GM13977 (cell line): Measurements from ENCODE around the gene SNTA1.

ENCODE experiments used
- DNase-seq: peaks from one replicate; pipeline ENCODE4 v3.0.0; 2012; ENCODE audit warnings: low spot score
- CTCF ChIP-seq: IDR thresholded peaks from 2 replicates; pipeline ENCODE4 v1.5.1; 2012; ENCODE audit warnings: mild to moderate bottlenecking, control low read depth; ENCODE audit not compliant: insufficient read depth; ENCODE audit errors: extremely low read depth, missing control alignments
- in situ Hi-C: fragments of 300-500 bp; cut with MboI; formaldehyde crosslinking; loops from one replicate; pipeline ENCODE4 v1.12.0; 2022; ENCODE audit warnings: low sequenced_read_pairs, low pct_unique_long_range_greater_than_20kb, mixed read lengths, inconsistent platforms; ENCODE audit not compliant: unreplicated experiment

The SNTA1 gene

GRCh38 chr20:33463332-33464101 lies 20.0 kb upstream of the SNTA1 start:
- DNase-seq, result no peak
- TF ChIP-seq CTCF, result no peak
- in situ Hi-C loops, result no loop called here

- no peak for TF ChIP-seq CTCF
- in situ Hi-C loops, result no loop called here
- no peak for DNase-seq
Observed at GRCh38 chr20:33460711-33461110, 17.1 kb upstream of the SNTA1 start.

DNA sequence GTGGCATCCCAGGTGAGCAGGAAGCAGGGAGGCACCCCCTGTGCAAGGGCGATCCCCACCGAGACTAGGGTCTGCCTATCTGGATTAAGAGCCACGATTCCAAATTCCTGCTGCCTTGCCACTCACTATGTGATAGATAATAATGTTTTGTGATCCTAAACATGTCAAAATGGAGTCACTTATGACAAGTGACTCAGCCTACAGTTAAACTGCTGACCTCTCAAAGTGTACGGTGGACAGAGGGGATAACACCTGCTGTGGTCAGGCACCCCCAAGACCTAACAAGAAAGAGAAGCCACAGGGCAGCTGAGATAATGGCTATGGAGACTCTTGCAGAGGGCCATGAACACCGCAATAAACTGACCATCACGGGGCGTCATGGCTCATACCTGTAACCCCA lies 16.0 kb upstream of the SNTA1 start:
- TF ChIP-seq CTCF, result no peak
- in situ Hi-C loops, result loop anchor here (10.0 kb wide), 1 partner anchor 195 kb away; no protein-coding TSS in a partner anchor
- DNase-seq, result no peak

GRCh38 chr20:33456916-33457642 lies 13.5 kb upstream of the SNTA1 start:
- TF ChIP-seq CTCF, result peak; percentile 99
- peak; percentile 74 for DNase-seq
- in situ Hi-C loops, result loop anchor here (10.0 kb wide), 1 partner anchor 198 kb away; no protein-coding TSS in a partner anchor

DNA sequence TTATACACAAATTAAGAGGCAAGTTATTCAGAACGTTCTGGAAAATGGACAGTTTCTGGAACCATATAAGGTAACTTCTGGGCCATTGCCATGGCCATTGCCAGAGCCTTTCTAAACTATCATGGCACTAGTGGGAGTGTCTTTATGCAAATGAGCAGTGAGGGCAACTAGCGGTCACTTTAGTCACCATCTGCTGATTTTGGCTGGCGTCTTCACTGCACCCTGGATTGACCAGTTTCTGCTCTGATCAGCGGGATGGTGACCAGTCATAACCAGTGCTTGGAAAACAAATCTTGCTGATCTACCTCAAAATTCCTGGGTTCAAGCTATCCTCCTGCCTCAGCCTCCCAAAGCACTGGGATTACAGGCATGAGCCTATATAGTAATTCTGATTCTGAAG lies 7.3 kb upstream of the SNTA1 start:
- no peak for DNase-seq
- in situ Hi-C loops, result loop anchor here (10.0 kb wide), 1 partner anchor 204 kb away; no protein-coding TSS in a partner anchor
- no peak for TF ChIP-seq CTCF

DNA sequence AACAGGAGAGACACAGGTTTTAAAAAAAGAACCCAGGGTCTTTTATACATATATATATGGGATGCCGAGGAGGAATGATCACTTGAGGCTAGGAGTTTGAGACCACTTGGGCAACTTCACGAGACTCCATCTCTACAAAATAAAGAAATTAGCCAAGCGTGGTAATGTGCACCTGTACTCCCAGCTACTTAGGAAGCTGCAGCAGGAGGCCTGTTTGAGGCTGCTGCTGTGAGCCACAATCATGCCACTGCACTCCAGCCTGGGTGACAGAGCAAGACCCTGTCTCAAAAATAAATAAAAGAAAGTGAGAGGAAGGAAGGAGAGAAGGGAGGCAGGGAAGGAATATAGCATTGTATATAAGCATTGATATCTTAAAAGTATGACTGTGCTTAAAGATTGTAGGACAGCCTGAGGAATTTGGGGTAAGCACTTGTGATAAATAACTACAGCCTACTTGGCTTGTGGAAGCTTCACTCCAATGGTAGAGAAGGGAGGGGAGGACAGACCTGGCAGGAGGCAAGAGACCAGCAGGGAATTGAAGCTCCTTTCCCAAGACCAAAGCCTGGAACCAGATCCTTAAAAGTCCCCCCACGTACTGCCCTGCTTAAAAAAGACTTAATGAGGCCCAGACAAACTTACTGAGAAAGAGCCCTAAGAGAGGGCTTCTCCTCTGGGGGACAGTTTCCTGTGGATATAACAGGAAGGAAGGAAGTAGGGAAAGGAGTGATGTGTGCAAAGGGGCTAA lies 2.5 kb upstream of the SNTA1 start:
- DNase-seq, result no peak

More for the DNA sequence above, 2.5 kb upstream of the SNTA1 start:
- in situ Hi-C loops, result no loop called here
- no peak for TF ChIP-seq CTCF
